Stomach (tissue), 4 donors: Measurements from ENCODE around the gene RNASE4.

Experiments
- CTCF ChIP-seq, 7 experiments: fragments of 450-650 bp in 4 of 7; fragments of 200-600 bp in 3 of 7; sonication (generic) in 3 of 7; IDR thresholded peaks; one replicate each; pipeline ENCODE4 v1.5.1; 2016 to 2019; ENCODE audit warnings: antibody characterized with exemption in 7 of 7, control low read depth in 2 of 7, mild to moderate bottlenecking in 1 of 7
- EP300 ChIP-seq: sonication (generic); formaldehyde crosslinking; IDR thresholded peaks from one replicate; pipeline ENCODE4 v1.6.1; 2017; ENCODE audit warnings: antibody characterized with exemption
- POLR2A ChIP-seq, 4 donors: fragments of 450-650 bp; IDR thresholded peaks; one replicate each; pipeline ENCODE4 v1.6.1; 2016; ENCODE audit warnings: antibody characterized with exemption in 4 of 4, control low read depth in 2 of 4, mild to moderate bottlenecking in 1 of 4, moderate library complexity in 1 of 4
- POLR2AphosphoS5 ChIP-seq, 3 donors: sonication (generic); formaldehyde crosslinking; IDR thresholded peaks; one replicate each; pipeline ENCODE4 v1.6.1; 2016; ENCODE audit warnings: antibody characterized with exemption in 3 of 3

GRCh38 chr14:20699931-20700330 is 15.6 kb downstream of the RNASE4 start:
- TF ChIP-seq POLR2AphosphoS5 (IDR thresholded peaks at IDR 0.05) (no peak), POLR2A (IDR thresholded peaks at IDR 0.05) (no peak), CTCF (IDR thresholded peaks at IDR 0.05) (no peak), EP300 (no peak)
